GM12872 (cell line): ENCODE data around the gene MAP2K2.

Experiments used
- TF ChIP-seq, protein P1 (sequence below): IDR thresholded peaks from 3 replicates; pipeline ENCODE4 v1.5.1; 2011; ENCODE audit warnings: low read depth, mild to moderate bottlenecking, low read length, moderate library complexity; ENCODE audit not compliant: insufficient read depth

Gene MAP2K2

DNA sequence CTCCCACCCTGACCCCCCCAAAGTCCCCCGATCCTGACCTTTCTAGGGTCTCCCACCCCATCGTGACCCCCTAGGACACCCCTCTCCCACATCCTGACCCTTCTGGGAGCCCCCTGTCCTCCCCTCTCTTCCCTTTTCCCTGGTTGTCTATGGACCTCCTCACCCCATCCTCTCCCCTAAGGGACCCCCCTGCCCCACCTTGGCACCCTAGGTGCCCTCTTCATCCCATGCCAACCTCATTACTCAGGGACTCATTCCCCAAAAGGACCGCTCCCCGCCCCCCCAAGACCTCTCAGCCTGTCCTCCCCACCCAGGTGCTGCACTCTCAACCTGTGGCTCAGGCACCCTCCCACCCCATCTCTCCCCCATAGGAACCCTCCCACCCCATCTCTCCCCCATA lies 2.1 kb downstream of the MAP2K2 start:
- TF ChIP-seq, protein P1, sequence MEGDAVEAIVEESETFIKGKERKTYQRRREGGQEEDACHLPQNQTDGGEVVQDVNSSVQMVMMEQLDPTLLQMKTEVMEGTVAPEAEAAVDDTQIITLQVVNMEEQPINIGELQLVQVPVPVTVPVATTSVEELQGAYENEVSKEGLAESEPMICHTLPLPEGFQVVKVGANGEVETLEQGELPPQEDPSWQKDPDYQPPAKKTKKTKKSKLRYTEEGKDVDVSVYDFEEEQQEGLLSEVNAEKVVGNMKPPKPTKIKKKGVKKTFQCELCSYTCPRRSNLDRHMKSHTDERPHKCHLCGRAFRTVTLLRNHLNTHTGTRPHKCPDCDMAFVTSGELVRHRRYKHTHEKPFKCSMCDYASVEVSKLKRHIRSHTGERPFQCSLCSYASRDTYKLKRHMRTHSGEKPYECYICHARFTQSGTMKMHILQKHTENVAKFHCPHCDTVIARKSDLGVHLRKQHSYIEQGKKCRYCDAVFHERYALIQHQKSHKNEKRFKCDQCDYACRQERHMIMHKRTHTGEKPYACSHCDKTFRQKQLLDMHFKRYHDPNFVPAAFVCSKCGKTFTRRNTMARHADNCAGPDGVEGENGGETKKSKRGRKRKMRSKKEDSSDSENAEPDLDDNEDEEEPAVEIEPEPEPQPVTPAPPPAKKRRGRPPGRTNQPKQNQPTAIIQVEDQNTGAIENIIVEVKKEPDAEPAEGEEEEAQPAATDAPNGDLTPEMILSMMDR: no peak

DNA sequence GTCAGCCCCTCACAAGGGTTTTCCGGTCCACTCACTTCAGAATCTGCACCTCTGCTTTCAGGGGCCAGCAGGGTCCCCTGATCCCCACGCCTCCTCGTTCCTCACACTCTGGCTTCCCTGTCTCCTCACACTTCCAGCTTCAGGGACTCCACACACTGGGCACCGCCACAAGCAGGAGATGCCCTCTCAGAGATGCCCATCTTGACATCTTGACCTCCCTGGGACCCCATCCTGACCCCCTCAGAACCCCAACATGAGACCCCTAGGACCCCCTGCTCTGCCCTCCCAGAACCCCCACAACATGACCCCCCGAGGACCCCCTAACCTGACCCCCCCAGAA lies 2.7 kb downstream of the MAP2K2 start:
- TF ChIP-seq, protein P1: no peak

DNA sequence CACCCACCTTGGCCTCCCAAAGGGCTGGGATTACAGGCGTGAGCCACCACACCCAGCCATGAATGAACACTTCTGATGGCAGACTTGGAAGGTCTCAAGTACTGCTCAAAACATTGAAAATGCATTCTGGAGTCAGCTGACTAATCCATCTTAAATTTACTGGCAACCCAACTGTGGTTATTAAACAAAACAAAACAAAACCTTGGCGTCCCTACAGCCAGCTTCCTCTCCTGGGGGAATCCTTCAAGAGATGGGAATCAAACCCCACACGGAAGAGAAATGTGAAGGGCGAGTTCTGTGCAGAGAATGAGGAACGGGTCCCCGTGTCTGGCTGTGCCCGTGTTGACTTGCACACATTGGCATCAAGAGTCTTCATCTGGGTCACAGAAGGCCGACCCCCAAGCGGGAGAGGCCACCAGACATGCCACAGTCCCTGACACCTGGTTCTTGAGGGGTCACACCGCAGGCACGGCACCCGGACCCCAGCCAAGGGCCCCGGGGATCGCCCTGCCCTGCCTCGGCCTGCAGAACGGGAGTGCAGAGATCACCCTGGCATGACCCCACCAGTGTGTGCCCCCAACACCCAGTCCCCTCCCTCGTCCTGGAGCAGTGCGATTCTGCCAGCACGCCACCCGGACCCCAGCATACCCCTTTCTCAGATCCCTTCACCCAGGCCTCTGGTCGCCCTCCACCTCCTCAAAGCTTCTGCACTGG lies 3.2 kb downstream of the MAP2K2 start:
- TF ChIP-seq, protein P1: no peak

DNA sequence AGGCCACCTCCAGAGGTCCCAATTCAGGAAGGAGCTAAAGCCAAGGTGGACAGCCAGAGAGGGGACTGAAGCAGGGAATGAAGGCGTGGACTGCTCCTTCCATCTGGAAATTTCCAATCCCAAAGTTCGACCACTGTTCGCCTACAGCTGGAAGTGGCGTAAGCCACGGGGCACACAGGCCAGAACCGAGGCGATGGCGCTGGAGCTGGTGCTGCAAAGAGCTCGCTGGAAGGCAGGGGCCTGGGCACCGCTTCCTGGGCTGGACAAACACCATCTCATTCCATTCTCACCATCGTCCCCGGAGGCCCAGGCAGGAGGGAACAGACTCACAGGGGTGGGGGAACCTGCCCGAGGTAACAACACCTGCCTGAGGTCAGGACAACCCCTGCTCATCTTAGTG lies 4.2 kb downstream of the MAP2K2 start:
- TF ChIP-seq, protein P1: no peak

DNA sequence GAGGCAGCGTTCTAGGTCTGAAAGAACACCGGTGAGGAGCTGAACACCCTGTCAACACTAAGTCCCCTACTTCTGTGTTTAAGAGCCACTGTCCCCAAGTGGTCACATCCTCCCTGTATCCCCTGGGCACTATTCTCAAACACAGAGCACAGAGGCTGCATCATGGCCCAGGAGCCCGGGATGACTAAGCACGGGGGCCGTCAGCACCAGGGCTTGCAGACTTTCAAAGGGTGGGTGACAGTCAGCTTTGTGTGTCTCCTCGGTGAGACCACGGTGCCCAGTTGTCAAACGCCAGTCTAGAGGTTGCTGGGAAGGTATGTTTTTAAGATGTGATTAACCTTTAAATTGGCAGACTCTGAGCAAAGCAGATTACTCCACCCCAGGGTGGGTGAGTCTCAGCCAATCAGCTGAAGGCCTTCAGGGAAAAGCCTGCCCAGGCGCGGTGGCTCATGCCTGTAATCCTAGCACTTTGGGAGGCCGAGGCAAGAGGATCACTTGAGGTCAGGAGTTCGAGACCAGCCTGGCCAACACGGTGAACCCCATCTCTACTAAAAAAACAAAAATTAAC lies 8.0 kb downstream of the MAP2K2 start:
- TF ChIP-seq, protein P1: no peak; the same call in 2 of the 3 replicates

DNA sequence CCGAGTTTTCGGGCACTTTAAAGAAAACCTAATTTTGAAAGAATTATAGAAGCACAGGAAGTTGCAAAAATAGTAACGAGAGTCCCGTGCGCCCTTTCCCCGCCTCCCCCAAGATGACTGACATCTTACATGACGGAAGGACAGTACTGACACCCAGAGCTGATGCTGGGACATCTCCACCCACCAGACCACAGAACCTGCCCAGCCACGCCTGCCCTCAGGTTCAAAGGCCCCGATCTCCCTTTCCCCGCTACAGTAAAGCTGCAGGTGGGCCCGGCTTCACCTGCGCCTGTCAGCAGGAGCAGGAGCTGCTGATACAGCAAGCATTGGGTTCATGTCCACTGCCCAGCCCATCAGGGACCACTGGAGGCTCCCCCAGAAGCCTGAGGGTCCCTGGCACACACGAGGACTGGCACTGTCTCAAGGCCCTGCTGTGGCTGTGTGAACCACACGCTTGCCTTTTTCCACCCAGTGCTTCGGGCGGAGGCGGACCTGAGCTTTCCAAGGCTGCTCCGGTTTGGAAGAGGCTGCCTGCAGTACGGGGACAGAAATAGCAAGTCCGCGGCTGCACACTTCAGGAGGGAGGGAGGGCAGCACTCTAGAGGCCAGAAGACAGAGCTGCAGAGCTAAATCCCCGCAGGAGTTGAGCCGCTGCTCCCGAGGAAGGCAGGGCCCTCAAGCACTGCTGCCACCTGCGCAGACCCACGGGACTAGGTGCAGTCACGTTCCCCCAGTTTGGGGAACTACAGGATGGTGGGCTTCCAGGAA lies 8.7 kb downstream of the MAP2K2 start:
- TF ChIP-seq, protein P1: peak; percentile 28; the same call in 2 of the 3 replicates

DNA sequence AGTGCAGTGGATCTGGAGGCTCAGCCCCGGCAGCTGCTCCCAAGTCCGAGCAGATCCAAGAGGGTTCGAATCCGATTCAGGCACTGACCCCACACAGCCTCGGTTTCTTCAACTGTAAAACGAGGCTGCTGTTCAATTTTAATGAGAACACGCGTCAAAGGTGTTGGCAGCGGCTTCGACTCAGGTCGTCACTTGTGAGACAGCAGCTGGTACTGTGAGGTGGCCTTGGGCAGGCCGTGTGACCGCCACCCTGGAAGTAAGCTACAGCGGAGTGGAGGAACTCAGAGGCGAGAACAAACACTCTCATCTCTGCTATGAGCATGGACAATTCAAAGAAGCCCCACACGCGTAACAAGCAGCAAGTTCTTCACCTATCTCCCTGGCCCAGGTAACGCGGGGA lies 9.7 kb downstream of the MAP2K2 start:
- TF ChIP-seq, protein P1: no peak
